Aorta (tissue), 5 donors: ENCODE measurements around the gene PRDX6. TPM values are rescaled to one million over a fixed set of nuclear protein-coding genes. Genes with fewer than 3 reads are reported as not detected.

Experiments
- ATAC-seq: fragments of 200-7000 bp; cut with Tn5 transposase; one replicate; pipeline ENCODE4 v1.9.1; 2022; ENCODE audit warnings: moderate library complexity; ENCODE audit not compliant: low FRiP score
- DNase-seq, 2 donors: peaks; one replicate each; pipeline ENCODE4 v3.0.0-alpha.2; 2020
- H3K27ac ChIP-seq, 2 donors: one replicate each; pipeline ENCODE4 v1.5.1; 2013; ENCODE audit warnings: low read length in 2 of 2, mild to moderate bottlenecking in 2 of 2, moderate library complexity in 2 of 2, control low read depth in 1 of 2, inconsistent platforms in 1 of 2, low read depth in 1 of 2
- H3K27me3 ChIP-seq, 2 donors: one replicate each; pipeline ENCODE4 v1.6.1; 2013; ENCODE audit warnings: control low read depth in 1 of 2, low read length in 1 of 2, mild to moderate bottlenecking in 1 of 2, moderate library complexity in 1 of 2; ENCODE audit not compliant: insufficient read depth in 2 of 2, control insufficient read depth in 1 of 2
- H3K36me3 ChIP-seq, 2 donors: one replicate each; pipeline ENCODE4 v1.6.1; 2013; ENCODE audit warnings: control low read depth in 1 of 2, low read length in 1 of 2, mild to moderate bottlenecking in 1 of 2; ENCODE audit not compliant: insufficient read depth in 2 of 2, control insufficient read depth in 1 of 2
- H3K4me1 ChIP-seq, 2 donors: one replicate each; pipeline ENCODE4 v1.6.1; 2013; ENCODE audit warnings: low read length in 2 of 2, control low read depth in 1 of 2, mild to moderate bottlenecking in 1 of 2, moderate library complexity in 1 of 2; ENCODE audit not compliant: insufficient read depth in 2 of 2, control insufficient read depth in 1 of 2
- H3K4me3 ChIP-seq, 2 donors: one replicate each; pipeline ENCODE4 v1.5.1; 2013; ENCODE audit warnings: low read length in 2 of 2, control low read depth in 1 of 2, mild to moderate bottlenecking in 1 of 2
- H3K9me3 ChIP-seq: one replicate; pipeline ENCODE4 v1.6.1; 2013; ENCODE audit warnings: mild to moderate bottlenecking, low read length; ENCODE audit not compliant: control insufficient read depth
- WGBS, 2 donors: extraction: QIAGEN DNeasy Blood & Tissue Kit; methylation state at CpG; one replicate each; pipeline ENCODE4 v1.1.7; 2013; 5-methylcytosine and 5-hydroxymethylcytosine counted together
- intact Hi-C, 2 donors: fragments of 100-400 bp; cut with DNase I; formaldehyde crosslinking; loops; one replicate each; pipeline versions ENCODE4 v1.14.2 to v1.15.0; 2022
- long read RNA-seq, 2 donors: library from polyadenylated mRNA; unstranded; transcript quantifications; one replicate each; pipeline ENCODE4 v2.0.0, GENCODE V29; 2020 to 2021
- polyA plus RNA-seq, 2 donors: library from polyadenylated mRNA; stranded (reverse); fragments of 200-250 nt; gene quantifications; one replicate each; pipeline ENCODE4 v1.2.3, GENCODE V29; 2013
- total RNA-seq, 2 donors: library from RNA; stranded (reverse); fragmentation: NEBNext Ultra II Directional; extraction: Animal tissue kit (Norgen Biotek cat#: 25700); gene quantifications; one replicate each; pipeline ENCODE4 v1.2.1, GENCODE V29; 2021
- donor health status: healthy with polysubstance abuse.
- donor health status: Bipolar disorder and iron deficiency.
- donor health status: DM: no; HTN: no; CAD: no.
- donor health status: DM: no; HTN: no; CAD: no.
- donor health status: DM: yes; HTN: yes; CAD: no.

Gene PRDX6, protein sequence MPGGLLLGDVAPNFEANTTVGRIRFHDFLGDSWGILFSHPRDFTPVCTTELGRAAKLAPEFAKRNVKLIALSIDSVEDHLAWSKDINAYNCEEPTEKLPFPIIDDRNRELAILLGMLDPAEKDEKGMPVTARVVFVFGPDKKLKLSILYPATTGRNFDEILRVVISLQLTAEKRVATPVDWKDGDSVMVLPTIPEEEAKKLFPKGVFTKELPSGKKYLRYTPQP
- total RNA-seq (100 to 1,000 TPM; 130 to 170 TPM), polyA plus RNA-seq (100 to 1,000 TPM; 133 to 205 TPM)
- long read RNA-seq, donor 1, transcript PRDX6-203 (4 exons, 859 nt) = minor isoform, 8 of 517 reads
- long read RNA-seq, donor 1, transcript PRDX6-201 (5 exons, 1,751 nt) = major isoform, 475 of 517 reads
- long read RNA-seq, donor 1, partial matches to known transcripts = 8 of 517 reads
- long read RNA-seq, donor 1, other reads (novel, unspliced or antisense) = 26 of 517 reads
- long read RNA-seq, donor 2, transcript PRDX6-201 (5 exons, 1,751 nt) = major isoform, 58 of 65 reads
- long read RNA-seq, donor 2, partial matches to known transcripts = 3 of 65 reads
- long read RNA-seq, donor 2, other reads (novel, unspliced or antisense) = 3 of 65 reads

- no peaks in the 10 kb centered on the region for H3K4me1 ChIP-seq
Observed at GRCh38 chr1:173477286-173478093, at the start of gene PRDX6. PRDX6 (plus strand) TSS chr1:173477335; CDS start chr1:173477398, 63 bp downstream.

GRCh38 chr1:173429471-173430402 is 47.4 kb upstream of the PRDX6 start:
- Histone ChIP-seq H3K4me3 (peak overlapping the region in 1 of 2 donors; percentile 8), H3K4me1 (peaks cover 0 to 3% of the 10 kb centered on the region in 2 donors), H3K27ac (peak overlapping the region; percentile 82 to 94), H3K9me3 (no peaks in the 10 kb centered on the region), H3K36me3 (no peaks in the 10 kb centered on the region), H3K27me3 (no peaks in the 10 kb centered on the region)
- intact Hi-C loops = loop anchor here (2.0 to 10.0 kb wide), 6 partner anchors 47 to 785 kb away; partner anchors contain the start of genes CENPL (in 1 of the 2), DARS2 (in 1 of the 2), KLHL20 (in 1 of the 2) and PRDX6 (in 1 of the 2)
- 5 to 7% methylated on average over 15 of the region's 15 CpGs for WGBS, 2 donors
- ATAC-seq = peak; percentile 95
- DNase-seq = peak; percentile 94 to 95

More at GRCh38 chr1:173477286-173478093, at the start of gene PRDX6:
- peak within 1 kb of the TSS; percentile 63 to 83 for H3K4me3 ChIP-seq
- peak; percentile 85 to 92 for DNase-seq
- 0% methylated on average over 58 to 69 of the region's 69 CpGs for WGBS, 2 donors
- H3K27me3 ChIP-seq = no peaks in the 10 kb centered on the region
- peak; percentile 90 for ATAC-seq
- peak within 1 kb of the TSS; percentile 78 to 86 for H3K27ac ChIP-seq
- H3K9me3 ChIP-seq = no peaks in the 10 kb centered on the region
- H3K36me3 ChIP-seq = peaks cover 4 to 5% of the 10 kb centered on the region in 2 donors
- intact Hi-C loops = loop anchor here (2.0 to 5.0 kb wide), 3 partner anchors 47 to 390 kb away; partner anchors contain the start of genes GAS5 (in 1 of the 2) and ZBTB37 (in 1 of the 2)

GRCh38 chr1:173430677-173431303 is 46.3 kb upstream of the PRDX6 start:
- WGBS, 2 donors = 3 to 4% methylated on average over 2 of the region's 2 CpGs
- H3K27ac ChIP-seq = no peak overlapping the region
- DNase-seq (no peak), ATAC-seq (no peak)
- intact Hi-C loops = loop anchor here (2.0 to 10.0 kb wide), 6 partner anchors 46 to 784 kb away; partner anchors contain the start of genes CENPL (in 1 of the 2), DARS2 (in 1 of the 2), KLHL20 (in 1 of the 2) and PRDX6 (in 1 of the 2)
- no peaks in the 10 kb centered on the region for H3K27me3 ChIP-seq
- H3K4me1 ChIP-seq = peaks cover 0 to 3% of the 10 kb centered on the region in 2 donors
- no peak overlapping the region for H3K4me3 ChIP-seq
- no peaks in the 10 kb centered on the region for H3K9me3 ChIP-seq
- H3K36me3 ChIP-seq = no peaks in the 10 kb centered on the region

GRCh38 chr1:173431304-173432045 is 45.7 kb upstream of the PRDX6 start:
- H3K27ac ChIP-seq = no peak overlapping the region
- WGBS, 2 donors = 32 to 34% methylated on average over 6 of the region's 6 CpGs
- H3K4me3 ChIP-seq = no peak overlapping the region
- DNase-seq (peak; percentile 93 to 94), ATAC-seq (peak; percentile 90)
- H3K9me3 ChIP-seq = no peaks in the 10 kb centered on the region
- intact Hi-C loops = loop anchor here (2.0 to 10.0 kb wide), 6 partner anchors 45 to 783 kb away; partner anchors contain the start of genes CENPL (in 1 of the 2), DARS2 (in 1 of the 2), KLHL20 (in 1 of the 2) and PRDX6 (in 1 of the 2)
- no peaks in the 10 kb centered on the region for H3K36me3 ChIP-seq
- no peaks in the 10 kb centered on the region for H3K27me3 ChIP-seq
- peaks cover 0 to 3% of the 10 kb centered on the region in 2 donors for H3K4me1 ChIP-seq

GRCh38 chr1:173432331-173432730 is 44.8 kb upstream of the PRDX6 start:
- DNase-seq (no peak), ATAC-seq (no peak)
- no peaks in the 10 kb centered on the region for H3K27me3 ChIP-seq
- no peaks in the 10 kb centered on the region for H3K9me3 ChIP-seq
- H3K4me1 ChIP-seq = peaks cover 0 to 3% of the 10 kb centered on the region in 2 donors
- intact Hi-C loops = loop anchor here in 1 of 2 donors (5.0 to 10.0 kb wide), 3 partner anchors 172 to 782 kb away; partner anchors contain the start of genes CENPL, DARS2 and SLC9C2
- 94 to 100% methylated on average over 2 of the region's 2 CpGs for WGBS, 2 donors
- H3K36me3 ChIP-seq = no peaks in the 10 kb centered on the region
- H3K27ac ChIP-seq = no peak overlapping the region
- H3K4me3 ChIP-seq = no peak overlapping the region

GRCh38 chr1:173433751-173434326 is 43.3 kb upstream of the PRDX6 start:
- H3K4me1 ChIP-seq = peaks cover 0 to 3% of the 10 kb centered on the region in 2 donors
- no peaks in the 10 kb centered on the region for H3K27me3 ChIP-seq
- no peak for ATAC-seq
- no peak overlapping the region for H3K27ac ChIP-seq
- intact Hi-C loops = loop anchor here in 1 of 2 donors (5.0 to 10.0 kb wide), 3 partner anchors 171 to 781 kb away; partner anchors contain the start of genes CENPL, DARS2 and SLC9C2
- H3K9me3 ChIP-seq = no peaks in the 10 kb centered on the region
- WGBS, 2 donors = 87 to 90% methylated on average over 2 of the region's 2 CpGs
- DNase-seq = no peak
- no peak overlapping the region for H3K4me3 ChIP-seq
- no peaks in the 10 kb centered on the region for H3K36me3 ChIP-seq
